Measurements from ENCODE around the gene PLAC8L1.

Gene PLAC8L1

DNA sequence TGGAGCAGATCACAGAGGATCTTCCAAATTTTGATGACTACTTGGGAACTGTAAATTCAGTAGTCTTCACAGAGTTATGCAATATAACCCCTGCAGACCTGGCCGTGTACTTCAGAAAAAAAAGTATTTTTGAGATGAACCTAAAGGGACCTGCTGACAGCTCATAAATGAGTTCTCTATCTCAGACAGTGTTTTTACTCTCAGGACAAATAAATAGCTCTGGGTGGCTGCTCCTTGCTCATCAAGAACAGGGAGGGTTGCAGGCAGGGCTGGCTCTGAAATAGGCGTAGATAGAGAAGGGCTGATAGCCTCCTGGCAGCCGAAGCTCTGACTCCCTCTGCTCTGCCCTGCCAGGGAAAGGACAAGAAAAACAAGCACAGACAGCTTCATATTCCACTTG is 64.8 kb downstream of the PLAC8L1 start:
- no peak for DNase-seq

DNA sequence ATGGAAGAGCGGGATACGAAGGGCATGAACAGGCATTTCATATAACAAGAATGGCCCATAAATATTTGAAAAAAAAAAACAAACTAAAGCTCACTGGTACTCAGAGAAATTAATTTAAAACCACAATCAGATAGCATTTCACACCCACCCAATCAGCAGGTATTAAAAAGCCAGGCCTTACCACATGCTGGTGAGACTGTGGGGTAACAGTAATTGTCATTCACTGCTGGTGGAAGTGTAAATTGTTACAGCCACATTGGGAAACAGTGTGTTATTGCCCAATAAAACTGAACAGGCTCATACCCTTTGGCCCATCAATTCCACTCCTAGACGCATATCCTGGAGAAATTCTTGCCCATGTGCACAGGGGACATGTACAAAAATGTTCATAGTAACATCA is 66.0 kb downstream of the PLAC8L1 start:
- DNase-seq = no peak

DNA sequence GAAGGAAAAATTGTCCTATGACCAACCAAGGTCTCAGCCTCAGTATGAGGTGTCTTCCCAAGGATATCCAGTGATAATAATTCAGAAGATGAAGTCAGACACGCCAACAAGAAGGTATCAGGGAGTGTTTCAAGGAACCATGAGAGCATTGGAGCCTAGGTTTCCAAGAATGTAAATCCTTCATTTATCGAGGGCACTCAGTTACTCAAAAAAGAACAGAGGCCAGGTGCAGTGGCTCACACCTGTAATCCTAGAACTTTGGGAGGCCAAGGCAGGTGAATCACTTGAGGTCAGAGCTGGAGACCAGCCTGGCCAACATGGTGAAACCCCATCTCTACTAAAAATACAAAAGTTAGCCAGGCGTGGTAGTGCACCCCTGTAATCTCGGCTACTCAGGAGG is 70.8 kb downstream of the PLAC8L1 start:
- DNase-seq = no peak
